SK-N-MC (cell line): Measurements from ENCODE around the gene TMCO6.
A peak's percentile ranks its signal among the peaks of the same experiment; 100 is the strongest.

Experiments used
- EZH2 ChIP-seq: fragments of 200-600 bp; sonication (generic); IDR thresholded peaks from one replicate; pipeline ENCODE4 v1.6.1; 2017; ENCODE audit warnings: antibody characterized with exemption
- POLR2AphosphoS5 ChIP-seq: IDR thresholded peaks from 2 replicates; pipeline ENCODE4 v1.6.1; 2012; ENCODE audit warnings: mild to moderate bottlenecking, low read depth, low read length, borderline replicate concordance

DNA sequence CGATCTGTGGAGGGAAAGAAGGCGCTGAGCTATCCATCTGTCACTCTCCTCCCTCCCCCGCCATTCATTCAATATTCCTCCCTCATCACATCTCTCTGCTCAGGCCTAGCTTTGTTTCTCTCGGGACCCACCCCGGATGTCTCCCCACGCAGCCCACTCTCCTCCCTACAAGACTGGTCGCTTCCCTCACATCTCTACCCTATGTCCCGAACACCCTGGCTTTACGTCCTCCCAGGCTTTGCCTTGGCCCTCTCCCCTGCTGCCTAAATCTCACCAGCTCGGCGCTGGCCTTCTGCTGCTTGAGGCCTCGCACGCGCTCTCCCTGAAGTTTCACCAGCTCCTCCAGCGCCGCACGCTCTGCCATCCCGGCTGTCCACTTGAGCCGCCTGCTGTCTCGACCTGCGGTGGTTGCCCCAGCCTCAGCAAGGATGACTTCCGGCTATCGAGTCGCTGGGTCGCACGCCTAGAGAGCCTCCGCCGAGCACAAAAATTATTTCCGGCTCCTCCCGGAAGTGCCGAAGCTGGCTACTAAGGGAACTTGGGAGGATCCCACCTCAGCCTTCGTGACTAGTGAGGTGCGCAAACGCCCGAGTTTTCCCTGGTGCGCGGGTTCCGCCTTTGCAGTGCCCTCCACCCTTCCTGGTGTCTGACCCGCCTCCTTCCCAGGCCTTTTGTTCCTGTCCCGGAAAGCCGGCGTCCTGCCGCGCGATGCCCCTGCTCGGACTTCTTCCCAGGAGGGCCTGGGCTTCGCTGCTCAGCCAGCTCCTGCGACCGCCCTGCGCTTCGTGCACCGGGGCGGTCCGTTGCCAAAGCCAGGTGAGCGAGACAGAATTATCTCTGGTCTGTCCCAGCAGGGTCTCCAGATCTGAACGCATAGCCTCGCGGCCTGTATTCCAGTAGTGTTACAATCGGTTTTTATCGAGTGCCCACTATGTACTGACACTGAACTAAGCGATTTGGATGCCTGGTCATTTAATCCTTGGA is 52.0 kb downstream of the TMCO6 start, which contains the start of the genes HARS1 and HARS2:
- TF ChIP-seq POLR2AphosphoS5 (peak; percentile 96), EZH2 (no peak)
